GM18498 (cell line): Measurements from ENCODE around the gene POU6F2.
"Not testable (repeated sequence)": the region's sequence is repeated elsewhere in the genome, so short reads cannot be mapped to it uniquely, and the experiment has no call there.

Source experiments
- ATAC-seq: cut with Tn5 transposase; IDR thresholded peaks from one replicate; pipeline ENCODE4 v1.9.1; 2021; ENCODE audit warnings: mild to moderate bottlenecking, moderate library complexity; ENCODE audit not compliant: unreplicated experiment

Gene POU6F2

GRCh38 chr7:39294022-39294421, 316.3 kb downstream of the POU6F2 start:
- ATAC-seq, result no peak

DNA sequence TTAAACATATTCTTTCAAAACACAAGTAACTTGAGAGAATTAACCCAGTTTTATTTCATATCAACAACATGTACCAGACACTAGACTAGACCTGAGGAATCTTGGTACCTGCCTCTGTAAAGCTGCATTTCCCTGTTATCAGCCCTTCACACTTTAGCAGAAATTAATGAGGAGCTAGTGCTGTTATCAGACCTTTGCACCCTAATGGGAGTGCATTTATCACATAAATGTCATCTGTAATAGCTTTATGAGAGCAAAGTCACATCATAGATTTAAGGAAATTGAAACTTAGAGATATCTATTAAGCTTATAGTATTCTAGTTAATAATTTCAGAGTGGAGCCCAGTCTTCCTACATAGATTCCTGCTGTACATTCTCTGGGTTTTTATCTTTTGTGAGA, 318.1 kb downstream of the POU6F2 start:
- no peak for ATAC-seq

GRCh38 chr7:39299695-39300094, 322.0 kb downstream of the POU6F2 start:
- no peak for ATAC-seq

DNA sequence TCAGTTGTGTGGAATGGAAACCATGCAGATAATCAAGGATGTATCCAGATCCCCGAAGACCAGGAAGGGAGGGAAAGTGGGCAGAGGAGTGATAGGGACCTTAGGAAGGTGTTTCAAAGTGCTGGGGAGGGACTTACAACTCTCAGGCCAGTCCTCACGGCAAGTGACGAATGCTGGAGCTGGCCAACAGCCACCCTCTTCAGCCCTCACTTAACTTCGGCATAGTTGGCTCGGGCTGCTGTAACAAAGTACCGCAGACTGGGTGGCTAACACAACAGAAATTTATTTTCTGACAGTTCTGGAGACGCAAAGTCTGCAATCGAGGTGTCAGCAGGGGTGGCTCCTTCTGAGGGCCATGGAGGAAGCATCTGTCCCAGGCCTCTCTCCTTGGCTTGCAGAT, 322.6 kb downstream of the POU6F2 start:
- no peak for ATAC-seq

- no peak for ATAC-seq
Observed at GRCh38 chr7:39301543-39301942, 323.8 kb downstream of the POU6F2 start.

DNA sequence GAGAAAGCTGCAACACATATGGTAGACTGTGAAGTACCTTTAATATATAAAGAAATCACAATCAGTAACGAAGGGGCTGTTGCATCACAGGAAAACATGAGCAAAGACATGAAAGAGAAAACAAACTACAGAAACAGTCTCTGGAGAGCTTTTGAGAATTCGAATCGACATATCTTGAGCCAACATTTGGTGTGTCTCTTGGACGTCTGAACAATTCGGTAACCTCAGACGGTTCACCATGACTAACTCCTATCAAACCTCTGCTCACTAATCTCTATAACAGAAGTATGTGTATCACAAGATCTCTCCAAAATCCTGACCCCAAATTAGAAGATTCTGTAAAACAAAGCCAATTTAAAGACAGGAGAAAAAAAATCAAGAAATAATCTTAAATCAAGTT, 326.5 kb downstream of the POU6F2 start:
- no peak for ATAC-seq

GRCh38 chr7:39304668-39305405, 327.1 kb downstream of the POU6F2 start:
- ATAC-seq, result no peak

DNA sequence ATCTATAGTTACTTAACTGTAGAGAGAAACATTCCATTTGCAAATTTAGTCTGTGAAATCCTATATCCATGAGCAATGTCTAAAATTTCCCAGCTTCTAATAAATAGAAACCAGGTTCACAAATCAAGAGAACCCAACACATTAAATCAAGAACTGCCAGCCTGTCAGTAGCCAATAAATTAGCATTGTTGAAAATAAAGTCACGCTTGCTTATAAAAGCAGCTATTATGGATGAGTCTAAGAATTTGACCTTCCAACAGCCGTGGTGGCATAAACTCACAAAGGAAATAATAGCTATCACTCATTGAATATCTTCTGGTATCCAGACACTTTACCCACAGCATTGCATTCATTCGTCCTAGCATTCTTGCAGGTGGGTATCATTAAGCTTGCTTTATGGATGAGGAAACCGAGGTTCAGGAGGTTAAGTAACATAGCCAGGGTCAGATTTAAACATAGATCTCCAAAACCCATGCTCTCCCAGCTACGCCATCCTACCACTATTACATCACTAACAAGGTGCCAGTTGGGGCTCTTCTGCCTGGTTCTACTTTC, 328.4 kb downstream of the POU6F2 start:
- no peak for ATAC-seq

- ATAC-seq, result no peak
Observed at GRCh38 chr7:39310699-39311098, 333.0 kb downstream of the POU6F2 start.

GRCh38 chr7:39312254-39312989, 334.7 kb downstream of the POU6F2 start:
- no peak for ATAC-seq

DNA sequence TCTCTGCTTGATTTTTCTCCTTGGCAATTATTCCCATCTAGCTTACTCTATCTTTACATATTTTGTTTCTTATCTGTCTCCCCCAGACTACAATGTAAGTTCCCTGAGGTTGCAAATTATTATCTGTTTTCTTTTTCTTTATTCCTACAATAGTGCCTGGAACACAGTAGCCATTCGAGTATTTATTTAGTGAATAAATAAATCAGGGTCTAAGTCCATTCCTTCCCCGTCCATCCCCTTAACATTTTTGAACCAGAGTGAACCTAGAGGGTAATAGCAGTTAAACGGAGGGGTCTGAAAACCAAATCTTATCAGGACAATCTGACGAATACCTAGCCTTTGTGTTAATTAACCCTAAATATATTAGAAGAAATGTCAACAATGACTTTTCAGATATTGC, 335.7 kb downstream of the POU6F2 start:
- no peak for ATAC-seq

- ATAC-seq, result no peak
Observed at GRCh38 chr7:39313974-39314373, 336.3 kb downstream of the POU6F2 start.

GRCh38 chr7:39317107-39317506, 339.4 kb downstream of the POU6F2 start:
- ATAC-seq, result no peak

DNA sequence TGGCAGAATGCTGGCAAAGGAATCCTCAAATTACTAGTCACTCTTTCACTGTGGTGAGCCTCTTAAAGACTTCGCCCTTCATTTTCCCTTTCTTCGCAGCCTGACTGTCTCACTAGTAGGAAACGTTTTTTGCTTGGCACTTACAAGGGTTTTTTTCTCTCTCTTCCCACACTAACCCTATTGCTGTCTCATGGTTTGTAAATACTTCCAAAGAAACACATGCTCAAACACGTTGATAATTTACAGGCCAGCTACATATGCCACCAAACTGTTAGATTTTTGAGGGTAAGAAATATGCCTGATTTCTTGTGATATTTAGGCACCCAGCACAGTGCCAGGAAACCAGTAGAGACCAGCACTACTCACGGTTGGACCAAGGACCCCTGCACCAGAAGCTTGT, 340.2 kb downstream of the POU6F2 start:
- ATAC-seq, result no peak

- ATAC-seq, result no peak
Observed at GRCh38 chr7:39321245-39321644, 343.5 kb downstream of the POU6F2 start.

GRCh38 chr7:39321909-39322498, 344.3 kb downstream of the POU6F2 start:
- ATAC-seq, result no peak

DNA sequence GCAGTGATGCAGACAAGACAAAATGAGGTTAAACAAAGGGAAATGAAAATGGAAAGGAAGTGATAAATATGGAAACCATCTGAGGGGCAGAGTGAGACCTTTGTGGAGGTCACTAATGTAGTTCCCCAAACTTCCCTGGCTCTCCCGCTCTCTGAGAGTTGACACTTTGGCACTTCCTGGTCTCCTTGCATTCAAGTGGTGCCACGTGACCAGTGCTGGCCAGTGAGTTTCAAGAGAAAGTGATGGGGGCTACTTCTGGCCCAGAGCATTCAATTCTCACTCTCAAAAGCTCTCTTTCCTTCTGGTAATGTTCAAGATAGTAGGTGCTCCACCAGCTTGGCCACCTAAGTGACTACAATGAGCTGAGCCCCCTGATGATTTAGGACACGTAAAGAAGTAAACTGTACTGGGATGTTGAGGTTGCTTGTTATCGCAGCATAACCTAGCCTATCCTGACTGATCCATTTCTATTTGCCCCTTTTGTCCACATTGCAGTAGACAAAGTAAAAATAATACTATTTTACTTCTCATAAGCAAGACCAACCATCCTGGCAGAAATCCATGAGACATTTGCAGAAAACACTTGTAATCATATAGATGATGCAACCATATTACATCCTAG, 346.5 kb downstream of the POU6F2 start:
- no peak for ATAC-seq

GRCh38 chr7:39331607-39332006, 353.9 kb downstream of the POU6F2 start:
- not testable (repeated sequence) for ATAC-seq

DNA sequence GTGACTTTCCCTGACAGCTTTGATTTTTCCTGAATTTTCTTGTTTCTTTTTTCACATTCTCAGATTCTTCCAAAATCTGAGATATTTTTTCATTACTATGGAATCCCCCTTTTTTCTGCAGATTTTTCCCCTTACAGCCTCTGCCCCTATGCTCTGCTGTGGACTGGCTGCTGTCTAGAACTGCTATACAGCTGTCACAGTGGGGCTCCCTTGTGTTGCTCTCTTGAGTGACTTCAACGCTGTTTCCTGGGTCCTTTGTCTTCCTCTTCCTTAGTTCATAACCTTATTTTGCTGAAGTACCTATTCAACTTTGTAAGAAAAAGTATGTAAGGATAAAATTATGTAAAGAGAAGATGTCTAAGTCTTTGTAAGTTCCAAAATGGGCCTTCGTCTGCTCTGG, 354.4 kb downstream of the POU6F2 start:
- no peak for ATAC-seq

- no peak for ATAC-seq
Observed at GRCh38 chr7:39333701-39334100, 356.0 kb downstream of the POU6F2 start.

DNA sequence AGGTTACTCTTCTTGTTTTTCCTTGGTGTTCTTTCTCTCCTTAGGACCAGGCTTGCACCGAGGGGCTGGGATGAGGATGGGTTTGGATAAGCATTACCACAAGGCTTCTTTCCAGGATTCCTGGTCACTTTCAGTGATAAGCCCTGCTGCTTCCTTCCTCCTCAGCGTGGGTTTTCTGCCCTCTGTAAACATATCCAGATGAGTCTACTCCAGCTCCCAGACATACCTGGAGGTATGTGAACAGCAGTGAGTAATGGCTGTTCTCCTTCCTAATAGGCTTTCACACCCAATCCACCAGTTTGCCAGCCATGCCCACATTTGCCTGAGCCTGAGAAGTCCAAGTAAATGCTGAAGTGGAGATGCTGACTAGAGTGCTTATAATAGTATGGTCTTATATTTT, 358.7 kb downstream of the POU6F2 start:
- no peak for ATAC-seq
